HG03378 (cell line): ENCODE data around the gene ABCG2.
A peak's percentile ranks its signal among the peaks of the same experiment; 100 is the strongest.

Source experiments
- ATAC-seq: cut with Tn5 transposase; IDR thresholded peaks from one replicate; pipeline ENCODE4 v1.9.1; 2021; ENCODE audit warnings: mild to moderate bottlenecking, moderate library complexity; ENCODE audit not compliant: unreplicated experiment

Gene ABCG2

GRCh38 chr4:88158489-88159228 is at the start of gene ABCG2:
TSS of gene ABCG2 (minus strand) at chr4:88158639. CDS start at chr4:88139995, 18,644 bp downstream.
- ATAC-seq, result peak; percentile 54

- no peak for ATAC-seq
Observed at GRCh38 chr4:88208156-88208555, 49.7 kb upstream of the ABCG2 start.

GRCh38 chr4:88207171-88207570 is 48.7 kb upstream of the ABCG2 start:
- no peak for ATAC-seq

- no peak for ATAC-seq
Observed at GRCh38 chr4:88204882-88205281, 46.4 kb upstream of the ABCG2 start.

- ATAC-seq, result no peak
Observed at GRCh38 chr4:88202443-88202842, 44.0 kb upstream of the ABCG2 start.

GRCh38 chr4:88200186-88200585 is 41.7 kb upstream of the ABCG2 start:
- ATAC-seq, result no peak

- no peak for ATAC-seq
Observed at GRCh38 chr4:88196523-88197185, 38.2 kb upstream of the ABCG2 start.

- ATAC-seq, result no peak
Observed at GRCh38 chr4:88196013-88196365, 37.5 kb upstream of the ABCG2 start.

GRCh38 chr4:88195328-88196012 is 37.0 kb upstream of the ABCG2 start:
- no peak for ATAC-seq

GRCh38 chr4:88191404-88191803 is 33.0 kb upstream of the ABCG2 start:
- ATAC-seq, result no peak

GRCh38 chr4:88189881-88190585 is 31.6 kb upstream of the ABCG2 start:
- no peak for ATAC-seq

GRCh38 chr4:88189418-88189738 is 30.9 kb upstream of the ABCG2 start:
- ATAC-seq, result no peak

- ATAC-seq, result no peak
Observed at GRCh38 chr4:88188738-88189417, 30.4 kb upstream of the ABCG2 start.

- ATAC-seq, result no peak
Observed at GRCh38 chr4:88187766-88188165, 29.3 kb upstream of the ABCG2 start.

- no peak for ATAC-seq
Observed at GRCh38 chr4:88185906-88186305, 27.5 kb upstream of the ABCG2 start.

- ATAC-seq, result no peak
Observed at GRCh38 chr4:88179261-88179660, 20.8 kb upstream of the ABCG2 start.

GRCh38 chr4:88178626-88179231 is 20.3 kb upstream of the ABCG2 start:
- ATAC-seq, result no peak

GRCh38 chr4:88177983-88178625 is 19.7 kb upstream of the ABCG2 start:
- ATAC-seq, result no peak

GRCh38 chr4:88172987-88173386 is 14.5 kb upstream of the ABCG2 start:
- ATAC-seq, result no peak

GRCh38 chr4:88171206-88171605 is 12.8 kb upstream of the ABCG2 start:
- no peak for ATAC-seq
